SK-N-MC (cell line): ENCODE measurements around the gene TMEM30B.

Source experiments
- DNase-seq: peaks from one replicate; pipeline ENCODE4 v3.0.0-alpha.2; 2011; ENCODE audit warnings: low read depth, low spot score
- H3K27ac ChIP-seq: fragments of 200-600 bp; sonication (generic); 2 replicates; pipeline ENCODE4 v1.5.1; 2016; ENCODE audit warnings: mixed run types
- H3K36me3 ChIP-seq: fragments of 200-600 bp; sonication (generic); 2 replicates; pipeline ENCODE4 v1.6.1; 2017; ENCODE audit warnings: antibody characterized with exemption, low read length, mixed read lengths; ENCODE audit not compliant: insufficient read depth
- H3K4me3 ChIP-seq: fragments of 200-600 bp; sonication (generic); 2 replicates; pipeline ENCODE4 v1.5.1; 2016
- H3K9ac ChIP-seq: fragments of 200-600 bp; sonication (generic); 2 replicates; pipeline ENCODE4 v1.8.0; 2017; ENCODE audit warnings: mixed run types, mixed read lengths; ENCODE audit not compliant: insufficient read length
- H3K9me3 ChIP-seq: fragments of 200-600 bp; sonication (generic); 2 replicates; pipeline ENCODE4 v1.6.1; 2017; ENCODE audit warnings: low read depth, mild to moderate bottlenecking, antibody characterized with exemption, low read length, moderate library complexity, mixed read lengths
- EZH2 ChIP-seq: fragments of 200-600 bp; sonication (generic); IDR thresholded peaks from one replicate; pipeline ENCODE4 v1.6.1; 2017; ENCODE audit warnings: antibody characterized with exemption
- FOXP2 ChIP-seq: optimal IDR thresholded peaks from 2 replicates; pipeline ENCODE3; 2011; ENCODE audit warnings: mild to moderate bottlenecking, moderate library complexity; ENCODE audit not compliant: insufficient read depth; ENCODE audit errors: extremely low read length, control extremely low read depth
- POLR2AphosphoS5 ChIP-seq: IDR thresholded peaks from 2 replicates; pipeline ENCODE4 v1.6.1; 2012; ENCODE audit warnings: mild to moderate bottlenecking, low read depth, low read length, borderline replicate concordance

The TMEM30B gene

DNA sequence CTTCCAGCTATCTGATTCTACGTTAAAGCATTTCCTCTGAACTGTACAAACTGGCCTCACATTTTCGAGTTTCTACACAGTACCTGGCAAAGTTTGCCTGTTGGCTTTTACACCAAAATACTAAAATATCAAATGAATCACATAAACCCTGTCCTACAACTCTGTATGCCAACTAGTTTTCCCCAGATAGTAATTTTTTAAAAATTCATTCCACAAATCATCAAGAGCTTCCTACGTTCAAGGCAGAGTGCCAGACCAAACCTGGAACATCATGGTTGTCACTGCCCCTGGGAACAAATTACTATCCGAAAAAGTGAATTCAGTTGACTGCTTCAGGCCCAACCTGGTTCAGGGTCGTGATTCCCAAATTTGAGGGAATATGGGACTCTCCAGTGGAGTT is 2.1 kb downstream of the TMEM30B start:
- H3K4me3 ChIP-seq = no peak overlapping the region
- H3K9ac ChIP-seq = no peak overlapping the region
- no peak overlapping the region for H3K27ac ChIP-seq
- TF ChIP-seq POLR2AphosphoS5 (no peak), EZH2 (no peak), FOXP2 (no peak)
- H3K36me3 ChIP-seq = no peaks in the 10 kb centered on the region
- no peak for DNase-seq
- H3K9me3 ChIP-seq = no peaks in the 10 kb centered on the region

DNA sequence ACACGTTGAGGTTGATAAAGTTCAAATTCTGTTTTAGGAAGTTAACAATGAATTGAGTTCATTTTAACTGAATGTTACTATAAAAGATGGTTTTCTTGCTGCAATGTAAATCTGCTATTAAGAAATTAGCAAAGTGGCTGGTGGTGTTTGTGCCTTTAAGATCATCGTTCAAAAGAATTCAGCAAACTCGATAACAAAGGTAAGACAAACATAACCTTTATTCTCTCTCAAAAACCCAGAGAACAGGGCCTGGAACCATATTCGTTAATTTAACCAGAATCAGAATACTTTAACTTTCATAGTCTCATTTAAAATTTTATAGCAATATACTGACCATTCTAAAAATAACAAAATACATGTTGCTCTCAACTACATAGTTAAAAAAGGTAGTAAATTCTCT is 3.4 kb downstream of the TMEM30B start:
- Histone ChIP-seq H3K9ac (no peak overlapping the region), H3K27ac (no peak overlapping the region), H3K9me3 (no peaks in the 10 kb centered on the region), H3K4me3 (no peak overlapping the region), H3K36me3 (no peaks in the 10 kb centered on the region)
- no peak for DNase-seq
- TF ChIP-seq EZH2 (no peak), FOXP2 (no peak), POLR2AphosphoS5 (no peak)

DNA sequence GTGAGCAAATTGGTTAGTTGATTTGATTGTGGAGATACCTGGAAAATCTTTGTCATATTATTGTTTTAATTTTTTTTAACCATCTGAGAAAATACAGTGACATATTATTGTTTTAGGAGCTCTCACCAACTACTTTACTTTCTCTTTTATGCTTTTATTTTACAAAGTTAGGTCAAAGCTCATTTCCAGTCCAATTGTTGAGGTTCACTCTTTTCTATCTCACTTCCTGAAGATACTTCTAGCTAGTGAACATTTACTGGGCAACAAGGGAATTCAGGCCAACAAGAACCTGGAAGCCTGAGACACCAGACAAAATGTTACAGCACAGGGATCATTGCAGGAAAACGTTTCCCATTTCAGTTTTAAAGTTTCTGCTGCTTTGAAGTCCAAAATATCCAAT is 3.9 kb downstream of the TMEM30B start:
- no peak for DNase-seq
- H3K9ac ChIP-seq = no peak overlapping the region
- no peaks in the 10 kb centered on the region for H3K36me3 ChIP-seq
- H3K27ac ChIP-seq = no peak overlapping the region
- TF ChIP-seq POLR2AphosphoS5 = no peak
- TF ChIP-seq EZH2 = no peak
- no peak for TF ChIP-seq FOXP2
- H3K4me3 ChIP-seq = no peak overlapping the region
- no peaks in the 10 kb centered on the region for H3K9me3 ChIP-seq

- no peak for DNase-seq
- Histone ChIP-seq H3K4me3 (no peak overlapping the region), H3K9me3 (no peaks in the 10 kb centered on the region), H3K27ac (no peak overlapping the region), H3K9ac (no peak overlapping the region), H3K36me3 (no peaks in the 10 kb centered on the region)
- TF ChIP-seq POLR2AphosphoS5 = no peak
- no peak for TF ChIP-seq EZH2
Observed at GRCh38 chr14:61271552-61271951, 9.6 kb downstream of the TMEM30B start.

- H3K4me3 ChIP-seq = no peak overlapping the region
- no peak for TF ChIP-seq EZH2
- TF ChIP-seq POLR2AphosphoS5 = no peak
- TF ChIP-seq FOXP2 = no peak
- no peak overlapping the region for H3K27ac ChIP-seq
- H3K9me3 ChIP-seq = no peaks in the 10 kb centered on the region
- H3K36me3 ChIP-seq = no peaks in the 10 kb centered on the region
- no peak for DNase-seq
- H3K9ac ChIP-seq = no peak overlapping the region
Observed at GRCh38 chr14:61270714-61271113, 10.4 kb downstream of the TMEM30B start.

GRCh38 chr14:61269321-61270083 is 11.6 kb downstream of the TMEM30B start:
- Histone ChIP-seq H3K9me3 (no peaks in the 10 kb centered on the region), H3K9ac (peak overlapping the region; percentile 61), H3K4me3 (peak overlapping the region; percentile 82), H3K27ac (no peak overlapping the region), H3K36me3 (no peaks in the 10 kb centered on the region)
- TF ChIP-seq FOXP2 (no peak), EZH2 (no peak), POLR2AphosphoS5 (no peak)
- peak; percentile 62 for DNase-seq

- H3K27ac ChIP-seq = no peak overlapping the region
- H3K36me3 ChIP-seq = no peaks in the 10 kb centered on the region
- no peaks in the 10 kb centered on the region for H3K9me3 ChIP-seq
- DNase-seq = no peak
- no peak overlapping the region for H3K4me3 ChIP-seq
- H3K9ac ChIP-seq = no peak overlapping the region
- no peak for TF ChIP-seq EZH2
- no peak for TF ChIP-seq POLR2AphosphoS5
- no peak for TF ChIP-seq FOXP2
Observed at GRCh38 chr14:61268812-61269211, 12.3 kb downstream of the TMEM30B start.

DNA sequence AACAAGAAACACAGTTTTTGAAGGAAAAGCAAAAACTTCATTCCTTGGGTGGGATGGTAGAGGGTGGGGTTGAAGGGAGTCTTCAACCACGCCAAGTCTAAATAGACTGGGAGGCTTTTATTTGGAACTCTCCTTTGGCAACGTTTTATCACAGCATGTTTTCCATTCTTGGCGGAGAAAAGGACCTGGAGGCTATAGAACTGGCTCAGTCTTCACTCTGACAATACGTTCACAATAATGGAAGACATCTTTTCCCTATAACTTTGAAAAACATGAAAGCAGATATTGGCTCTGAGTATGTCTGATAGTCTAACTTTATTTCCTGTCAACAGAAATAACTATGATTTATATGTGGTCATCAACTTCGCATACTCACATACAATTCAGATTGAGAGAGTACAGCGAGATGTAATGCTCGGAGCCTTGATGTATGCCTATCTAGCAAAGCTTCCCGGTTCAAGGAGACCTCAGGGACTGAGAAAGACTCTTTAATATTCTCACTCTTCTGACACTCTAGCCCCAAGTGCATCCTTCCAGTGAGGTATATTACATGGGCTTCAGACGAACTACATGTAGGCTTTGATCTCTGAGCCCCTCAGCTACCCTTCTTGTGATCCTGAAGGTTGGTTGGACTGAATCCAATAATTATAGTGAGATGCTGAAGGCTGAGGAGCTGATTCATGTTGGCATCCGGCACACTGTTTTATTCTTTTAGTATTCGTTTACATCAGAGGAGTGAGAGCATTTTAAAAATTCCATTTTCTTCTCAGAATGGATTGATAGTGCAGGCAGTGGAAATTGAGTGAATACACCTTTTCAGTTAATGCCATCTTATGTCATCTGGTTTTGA is 14.0 kb downstream of the TMEM30B start:
- Histone ChIP-seq H3K9me3 (no peaks in the 10 kb centered on the region), H3K9ac (no peak overlapping the region), H3K4me3 (peak overlapping the region; percentile 38), H3K27ac (0 out of 2 replicates have a peak overlapping the region, but pooled peaks have one; percentile 29), H3K36me3 (no peaks in the 10 kb centered on the region)
- TF ChIP-seq EZH2 (no peak), POLR2AphosphoS5 (no peak), FOXP2 (no peak)
- no peak for DNase-seq
